Stimulated activated CD4-positive, alpha-beta T cell treated with anti-CD3 and anti-CD28 coated beads, TNF-alpha, amount 100 ng/mL, for 24 hours (primary cell): ENCODE data around the gene PRDM15.

Experiments
- DNase-seq, 3 experiments: peaks; one replicate each; pipeline ENCODE4 v3.0.0-alpha.2; 2020; ENCODE audit warnings: low read depth in 3 of 3

The PRDM15 gene

DNA sequence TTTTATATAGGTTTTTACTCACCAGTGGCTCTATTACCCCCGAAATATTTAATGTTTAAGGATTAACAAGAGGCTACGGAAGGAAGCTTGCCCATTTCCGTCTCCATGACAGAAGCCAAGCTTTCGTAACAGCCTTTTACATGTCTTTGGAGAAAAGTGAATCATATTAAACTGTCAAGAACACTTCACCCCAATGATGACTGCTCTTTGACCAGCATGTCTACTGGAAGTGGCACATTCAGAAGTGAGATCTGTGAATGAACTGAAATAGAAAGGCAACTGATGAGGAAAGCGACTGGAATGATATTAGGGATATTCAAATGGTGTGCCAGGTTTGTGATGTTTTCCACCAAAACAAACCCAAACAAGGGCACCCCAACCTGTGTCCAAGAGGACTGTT is 8.5 kb upstream of the PRDM15 start:
- no peak for DNase-seq

DNA sequence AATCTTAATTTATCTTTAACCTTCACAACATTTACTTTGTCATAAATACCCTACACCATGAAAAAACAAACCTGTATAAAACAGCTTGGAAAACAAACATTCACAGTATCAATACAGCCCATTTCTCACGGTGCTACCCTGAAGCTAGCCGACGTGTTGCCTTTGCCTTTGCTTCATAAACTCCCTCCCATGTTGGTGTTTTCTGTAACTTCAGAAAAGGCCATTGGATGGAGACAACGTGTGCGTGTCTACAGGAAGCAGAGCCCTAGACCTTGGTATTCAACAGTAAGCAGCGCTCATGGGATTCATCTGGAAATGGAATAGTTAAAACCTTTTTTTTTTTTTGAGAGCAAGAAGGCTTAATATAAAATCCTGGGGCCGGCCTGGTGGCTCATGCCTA is 7.2 kb upstream of the PRDM15 start:
- no peak for DNase-seq

DNA sequence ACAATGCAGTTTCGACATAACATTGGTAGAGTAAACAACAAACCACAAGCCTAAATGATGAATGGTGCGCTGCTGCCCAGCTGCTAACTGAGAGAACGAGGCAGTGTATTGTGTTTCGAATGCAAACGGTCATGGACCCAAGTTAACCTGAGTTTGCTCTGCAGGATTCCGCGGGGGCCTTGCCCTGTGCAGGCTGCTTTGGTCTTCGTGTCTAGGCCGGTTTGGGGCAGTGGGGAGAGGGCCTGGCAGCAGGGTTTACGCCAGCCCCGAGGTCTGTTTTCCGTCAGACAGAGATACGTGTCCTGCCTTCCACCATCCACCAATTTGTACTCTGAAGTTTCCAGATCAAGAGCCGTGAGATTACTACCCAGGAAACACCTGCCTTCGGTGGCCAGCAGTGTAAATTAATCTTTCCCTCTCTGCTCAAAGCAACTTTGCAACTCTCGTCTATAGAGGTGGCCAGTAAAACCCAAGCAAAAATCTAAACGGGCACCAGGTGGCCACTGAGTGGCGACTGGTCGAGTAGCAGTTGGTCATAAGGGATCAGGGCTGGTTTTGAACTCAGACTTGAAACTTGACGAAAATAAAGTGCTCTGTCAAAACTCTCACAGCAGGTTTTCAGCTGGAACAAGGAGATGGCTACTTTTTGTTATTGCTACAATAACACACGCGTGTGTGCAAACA is 6.3 kb upstream of the PRDM15 start:
- DNase-seq, result no peak

DNA sequence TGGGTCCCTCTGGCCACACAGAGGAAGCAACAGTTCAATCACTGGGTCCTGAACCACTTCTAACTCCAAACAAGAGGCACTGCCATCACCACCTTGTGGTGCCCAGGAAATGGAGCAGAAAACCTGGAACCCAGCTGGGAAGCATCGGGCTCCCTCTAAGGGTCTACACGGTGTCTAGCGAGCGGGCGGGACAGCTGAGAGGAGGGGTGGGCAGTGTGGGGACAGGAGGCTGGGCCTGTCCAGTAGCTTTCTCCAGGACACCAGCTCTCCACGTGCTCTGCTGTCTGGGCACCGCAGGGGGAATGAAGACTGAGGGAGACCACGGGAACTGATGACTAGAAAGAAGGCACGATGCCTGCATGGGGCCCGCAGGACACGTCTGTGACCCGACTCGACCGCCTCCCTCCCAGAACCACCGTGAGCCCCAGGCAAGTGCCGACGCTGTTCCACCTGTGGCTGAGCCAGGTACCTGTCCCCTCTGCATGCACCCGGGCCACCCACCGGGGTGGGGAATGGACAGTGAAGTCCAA is 5.4 kb upstream of the PRDM15 start:
- no peak for DNase-seq

DNA sequence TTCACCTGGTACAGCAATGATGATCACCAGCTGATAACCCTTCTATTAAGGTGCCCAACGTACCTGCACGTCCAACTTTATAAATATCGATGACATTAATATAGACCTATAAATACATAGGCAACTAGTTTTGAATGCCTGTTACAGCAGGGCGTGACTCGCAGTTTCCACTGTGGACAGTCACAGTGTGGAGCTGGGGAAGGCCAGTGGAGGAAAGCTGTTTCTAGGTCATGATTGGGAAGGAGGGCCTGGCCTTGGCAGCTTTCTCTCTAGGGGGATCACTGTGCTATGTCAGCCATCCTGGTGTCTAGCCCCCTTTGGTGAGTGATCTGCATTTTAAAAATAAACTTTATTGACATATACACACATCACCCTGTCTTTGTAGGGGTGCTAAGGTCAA is 4.4 kb upstream of the PRDM15 start:
- no peak for DNase-seq

DNA sequence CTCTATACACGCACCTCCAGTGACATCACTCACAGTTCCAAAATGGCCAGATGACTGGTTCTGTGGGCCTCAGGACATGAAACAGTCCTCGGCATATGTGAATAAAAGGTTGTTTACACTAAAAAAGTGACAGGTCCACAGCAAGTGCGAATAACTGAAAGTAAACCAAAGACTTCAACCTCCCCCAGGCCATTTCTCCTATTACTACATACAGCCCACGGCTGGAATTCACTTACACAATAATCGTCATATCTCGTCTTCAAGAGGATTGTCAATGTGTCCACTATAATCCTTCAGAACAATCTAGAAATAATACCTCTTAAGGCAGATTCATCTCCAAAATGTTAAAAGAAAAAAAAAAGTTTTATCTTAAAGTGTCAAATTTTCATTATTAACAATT is 1.9 kb upstream of the PRDM15 start:
- no peak for DNase-seq

DNA sequence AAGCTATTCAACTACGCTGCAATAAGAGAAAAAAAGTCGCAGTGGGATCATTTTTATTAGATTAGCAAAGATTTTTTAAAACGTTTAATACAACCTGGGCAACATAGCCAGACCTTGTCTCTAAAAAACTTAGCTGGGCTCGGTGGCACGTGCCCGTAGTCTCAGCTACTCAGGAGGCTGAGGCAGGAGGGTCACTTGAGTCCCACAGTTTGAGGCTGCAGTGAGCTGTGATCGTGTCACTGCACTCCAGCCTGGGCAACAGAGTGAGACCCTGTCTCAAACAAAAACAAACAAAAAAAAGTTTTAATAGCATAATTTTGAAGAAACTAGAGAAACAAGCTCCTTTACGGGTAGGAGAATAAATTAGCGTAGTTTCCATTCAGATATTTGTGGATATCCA is 1.0 kb upstream of the PRDM15 start:
- DNase-seq, result no peak

DNA sequence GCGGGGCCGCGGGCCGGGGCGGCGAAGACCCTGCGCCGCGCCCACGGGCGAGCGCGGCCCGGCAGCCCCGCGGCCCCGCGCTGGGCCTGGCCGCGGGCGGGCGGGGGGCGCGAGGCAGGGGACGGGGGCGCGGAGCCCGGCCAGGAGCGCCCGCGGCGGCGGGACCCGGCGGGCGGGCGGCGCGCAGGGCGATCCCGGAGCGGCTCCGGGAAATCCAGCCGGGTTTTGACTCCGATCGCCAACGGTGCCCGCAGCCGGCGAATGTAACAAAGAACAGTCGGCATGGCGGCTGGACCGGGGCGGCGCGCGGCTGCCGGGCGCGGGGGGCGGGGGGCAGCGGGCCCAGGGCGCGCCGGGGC is 334 bp downstream of the PRDM15 start:
- peak; percentile 46 to 74 (median 57) for DNase-seq

DNA sequence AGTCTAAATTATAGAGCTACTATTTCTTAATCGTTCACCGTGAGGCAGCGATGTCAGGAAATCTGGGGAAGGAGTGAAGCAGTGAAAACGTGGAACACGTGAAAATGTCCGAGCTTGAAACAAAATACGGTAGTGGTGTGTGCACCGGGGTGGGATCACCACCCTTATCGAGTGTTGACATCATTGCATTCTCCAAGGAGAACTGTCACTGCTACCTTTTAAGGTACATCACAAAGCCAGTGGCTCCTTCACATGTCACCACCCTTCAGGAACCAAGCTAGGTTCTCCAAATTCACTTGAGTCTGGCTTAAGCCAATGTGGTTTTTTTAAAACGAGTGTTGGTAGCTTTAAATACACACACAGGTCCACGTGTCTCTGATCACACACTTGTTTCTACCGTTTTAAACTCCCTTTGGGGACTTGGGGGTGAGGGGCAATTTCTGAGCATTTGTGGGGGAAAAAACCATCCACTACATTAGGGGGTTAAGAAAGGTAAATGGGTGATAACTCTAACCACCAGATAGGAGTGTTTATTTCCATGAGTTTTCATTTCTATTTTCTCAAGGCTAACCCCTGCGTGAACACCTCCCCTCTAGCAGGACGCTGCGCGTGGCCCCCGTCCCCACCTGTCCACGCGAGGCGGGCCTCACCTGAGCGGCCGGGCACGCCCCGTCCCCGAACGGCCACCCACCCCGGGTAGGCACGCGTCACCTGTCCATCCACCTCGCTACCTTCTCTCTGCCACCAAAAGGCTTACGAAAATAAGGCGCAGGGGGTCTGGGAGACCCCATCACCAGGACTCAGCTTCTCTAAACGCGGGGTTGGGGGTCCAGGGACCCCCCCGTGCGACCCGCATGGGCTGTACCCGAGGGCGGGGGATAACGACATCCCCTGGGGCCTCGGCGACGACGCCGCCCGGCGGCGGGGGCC is 978 bp downstream of the PRDM15 start:
- DNase-seq, result peak in 1 of 3 experiments; percentile 25

DNA sequence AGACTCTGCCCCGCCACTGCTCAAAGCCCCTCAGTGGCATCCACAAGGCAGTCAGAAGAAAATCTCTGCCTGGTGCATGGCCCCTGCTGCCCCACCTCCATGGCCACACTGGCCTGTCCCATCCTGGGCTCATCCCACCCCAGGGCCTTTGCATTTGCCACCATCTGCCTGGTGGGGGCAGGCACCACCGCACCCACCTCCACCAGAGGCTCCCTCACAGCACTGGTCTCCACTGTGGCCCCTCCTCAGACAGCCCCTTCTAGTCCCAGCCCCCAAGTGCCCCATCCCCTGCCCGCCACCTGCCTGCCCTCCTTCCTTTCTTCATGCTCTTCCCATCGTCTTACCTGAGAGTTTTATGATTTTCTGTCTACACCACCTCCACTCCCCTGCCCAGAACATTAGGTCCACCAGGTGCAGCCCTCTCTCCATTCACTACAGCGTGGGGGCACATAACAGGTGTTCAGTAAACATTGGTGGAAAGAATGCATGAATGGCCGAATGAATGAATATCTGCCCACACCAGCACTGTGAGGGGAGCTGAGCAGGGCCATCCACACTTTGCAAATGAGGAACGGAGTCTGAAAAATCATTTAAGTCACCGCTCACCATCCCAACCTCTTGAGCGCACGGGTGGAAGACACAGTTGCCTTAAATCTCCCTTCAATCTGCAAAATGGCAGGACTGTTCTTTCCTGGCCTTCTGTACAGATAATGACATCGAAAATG is 2.1 kb downstream of the PRDM15 start:
- DNase-seq, result no peak

DNA sequence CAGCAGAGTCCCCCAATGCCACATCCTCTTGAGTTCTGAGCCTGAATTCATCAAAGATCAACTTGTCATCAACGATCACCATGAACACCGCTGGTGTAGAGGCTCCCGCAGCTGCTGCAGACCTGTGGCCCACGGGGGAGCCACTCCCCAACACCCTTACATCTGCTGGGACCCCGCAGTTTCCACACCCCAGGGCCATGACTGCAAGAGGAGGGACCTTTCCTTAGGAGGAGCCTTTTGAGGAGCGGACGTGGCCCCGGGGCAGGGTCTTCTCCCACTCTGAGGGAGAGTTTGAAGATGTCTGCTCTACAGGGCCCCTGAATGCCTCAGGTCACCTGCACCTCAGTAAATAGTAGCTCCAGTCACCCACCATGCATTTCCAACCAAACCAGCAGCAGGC is 2.7 kb downstream of the PRDM15 start:
- DNase-seq, result no peak

DNA sequence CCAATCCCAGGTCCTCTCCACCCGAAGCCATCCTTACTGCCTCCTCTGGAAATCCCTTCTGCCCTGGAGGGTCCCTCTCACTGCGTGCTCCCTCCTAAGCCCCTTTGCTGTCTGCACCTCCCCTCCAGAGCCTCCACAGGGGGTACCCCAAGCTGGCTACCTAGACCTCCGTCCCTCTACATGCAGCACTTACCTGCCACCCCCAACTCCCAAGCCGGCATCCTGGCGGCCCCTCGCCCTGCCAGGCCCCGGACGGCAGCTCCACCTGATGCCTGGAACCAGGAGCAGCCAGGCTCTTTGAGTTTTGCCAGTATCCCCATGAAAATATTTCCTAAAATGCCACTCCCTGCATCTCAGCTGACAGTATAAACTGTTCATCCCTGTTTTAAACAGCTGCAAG is 4.1 kb downstream of the PRDM15 start:
- DNase-seq, result no peak

DNA sequence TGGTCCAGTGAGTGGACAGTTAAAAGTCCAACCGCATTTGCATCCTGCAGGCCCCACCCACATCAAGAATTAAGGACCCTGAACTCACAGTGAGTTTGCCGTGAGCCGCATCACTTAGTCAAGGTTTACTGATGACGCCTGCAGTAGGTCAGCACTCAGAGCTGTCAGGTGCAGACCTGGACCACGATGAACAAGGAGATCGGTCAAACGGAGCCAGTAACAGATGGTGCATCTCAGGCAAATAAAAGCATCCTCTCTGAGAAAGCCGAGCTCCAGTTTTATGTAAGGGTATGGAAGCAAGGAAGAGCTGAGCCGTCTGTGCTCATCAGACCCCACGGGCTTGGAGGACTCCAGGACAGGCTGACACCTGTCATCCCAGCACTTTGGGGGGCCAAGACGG is 4.5 kb downstream of the PRDM15 start:
- DNase-seq, result no peak

DNA sequence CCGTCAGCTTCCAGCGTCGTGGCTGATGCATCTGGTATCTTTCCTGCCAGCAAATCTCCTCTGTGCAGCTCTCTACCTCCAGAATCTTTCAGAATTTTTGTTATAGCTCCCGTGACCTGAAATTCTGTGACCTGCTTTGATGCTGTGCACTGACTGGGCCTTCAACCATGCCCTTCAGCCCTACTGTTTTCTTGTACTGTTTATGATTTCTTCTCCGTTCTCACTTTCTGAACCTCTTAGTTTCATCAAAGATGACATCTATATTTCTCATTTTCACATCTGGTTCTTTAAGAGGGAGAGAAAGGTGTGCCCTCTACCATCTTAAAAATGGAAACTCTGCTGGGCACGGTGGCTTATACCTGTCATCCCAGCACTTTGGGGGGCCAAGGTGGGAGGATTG is 5.7 kb downstream of the PRDM15 start:
- DNase-seq, result no peak

DNA sequence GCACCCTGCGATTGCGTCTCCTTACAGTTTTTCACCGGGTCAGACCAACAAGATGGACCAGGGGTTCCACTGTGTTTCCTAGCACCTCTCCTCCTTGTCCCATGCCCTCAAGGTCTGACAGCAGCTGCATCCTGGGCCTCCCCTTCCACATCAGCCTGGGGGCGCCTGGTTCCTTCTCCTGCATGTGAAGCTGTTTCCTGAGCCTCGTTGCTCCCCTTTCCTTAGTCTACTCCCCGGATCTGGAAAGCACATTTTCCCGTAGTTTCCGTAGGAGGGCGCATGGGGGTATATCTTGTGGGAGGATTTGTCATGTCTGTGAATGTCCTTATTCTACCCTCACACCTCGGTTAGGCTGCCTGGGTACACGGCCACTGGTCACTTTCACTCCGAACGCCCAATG is 6.1 kb downstream of the PRDM15 start:
- no peak for DNase-seq

DNA sequence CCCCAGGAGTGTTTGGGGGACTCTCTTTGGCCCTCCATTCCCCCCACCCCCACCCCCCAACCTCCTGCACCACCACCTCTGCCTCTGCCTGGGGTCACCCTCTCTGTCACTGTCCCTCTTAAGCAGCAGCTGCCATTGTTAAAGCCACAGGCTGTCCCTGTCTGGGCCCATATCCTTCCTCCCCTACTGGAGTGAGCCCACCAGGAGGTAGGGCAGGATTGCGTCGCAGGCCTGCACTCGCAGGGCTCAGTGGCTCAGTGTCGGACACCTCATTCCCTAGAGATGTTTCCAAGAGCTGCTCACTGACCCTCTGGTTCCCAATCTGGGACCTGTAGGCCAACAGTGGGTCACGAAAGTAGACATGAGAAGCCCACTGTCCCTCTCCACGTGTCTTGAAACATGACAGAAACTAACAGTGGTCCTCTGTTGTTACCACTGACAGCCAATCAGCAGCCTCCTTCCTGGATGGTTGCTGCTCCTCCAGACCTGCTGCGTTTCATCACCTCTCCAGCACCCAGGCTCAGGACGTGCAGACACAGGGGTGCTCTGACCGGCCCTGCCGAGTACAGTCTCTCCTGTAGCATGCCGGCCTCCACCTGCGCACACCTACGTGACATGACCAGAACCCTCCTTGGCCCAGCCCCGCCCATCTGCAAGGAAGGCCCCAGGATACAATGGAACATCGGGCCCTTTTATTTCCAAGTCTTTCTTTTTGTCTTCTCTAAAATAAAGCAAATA is 7.7 kb downstream of the PRDM15 start:
- no peak for DNase-seq

DNA sequence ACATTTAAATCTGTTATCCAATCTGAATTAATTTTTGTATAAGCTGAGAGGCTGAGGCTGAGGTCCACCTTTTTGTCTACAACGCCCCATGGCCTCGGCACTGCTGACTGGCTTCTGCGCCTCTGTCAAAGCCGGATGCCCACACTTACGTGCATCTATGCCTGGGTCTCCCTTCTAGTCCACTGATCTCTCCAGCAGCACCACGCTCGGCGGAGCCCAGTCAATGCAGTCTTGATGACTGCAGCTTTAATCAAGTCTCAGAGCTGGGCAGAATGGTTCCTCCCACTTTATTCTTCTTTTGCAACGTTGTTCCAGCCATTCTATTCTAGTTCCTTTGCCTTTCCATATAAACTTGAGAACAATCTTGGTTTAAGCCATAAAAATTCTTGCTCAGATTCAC is 9.4 kb downstream of the PRDM15 start:
- no peak for DNase-seq

DNA sequence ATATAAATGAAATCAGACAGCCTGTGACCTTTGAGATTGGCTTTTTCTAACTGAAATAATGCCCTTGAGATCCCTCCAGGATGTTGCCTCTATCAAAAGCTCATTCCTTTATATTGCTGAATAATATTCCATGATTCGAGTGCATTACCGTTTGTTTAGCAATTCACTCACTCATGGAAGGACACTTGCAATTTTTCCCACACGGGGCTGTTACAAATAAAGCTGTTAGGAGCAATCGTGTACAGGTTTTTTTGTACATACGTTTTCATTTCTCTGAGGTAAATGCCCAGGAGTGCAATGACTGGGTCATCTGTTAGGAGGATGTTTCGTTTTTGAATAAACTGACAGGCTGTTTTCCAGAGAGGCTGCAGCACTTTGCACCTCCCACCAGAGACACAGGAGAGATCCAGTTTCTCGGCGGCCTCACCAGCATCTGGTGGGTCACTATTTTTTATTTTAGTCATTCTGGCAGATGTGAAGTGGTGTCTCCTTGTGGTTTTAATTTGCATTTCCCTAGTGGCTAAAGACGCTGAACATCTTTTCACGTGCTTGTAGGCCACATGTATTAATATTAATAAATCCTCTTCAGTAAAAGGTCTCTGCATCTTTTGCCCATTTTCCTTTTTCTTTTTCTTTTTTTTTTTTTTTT is 11.0 kb downstream of the PRDM15 start:
- no peak for DNase-seq

DNA sequence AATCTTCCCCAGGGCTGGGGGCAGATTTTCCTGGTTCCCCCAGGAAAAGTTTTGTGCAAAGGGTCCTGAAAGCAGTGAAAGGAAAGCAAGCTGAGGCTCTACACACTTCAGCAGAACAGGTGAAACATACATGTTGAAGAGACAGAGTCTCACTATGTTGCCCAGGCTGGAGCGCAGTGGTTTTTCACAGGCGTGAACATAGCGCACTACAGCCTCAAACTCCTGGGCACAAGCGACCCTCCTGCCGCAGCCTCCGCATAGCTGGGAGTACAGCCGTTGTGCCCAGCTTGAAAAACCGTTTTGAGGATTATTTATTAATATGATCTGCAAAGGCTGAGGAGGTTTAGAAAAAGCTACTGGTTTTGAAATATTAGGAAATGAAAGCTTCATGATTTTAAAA is 11.8 kb downstream of the PRDM15 start:
- DNase-seq, result no peak

DNA sequence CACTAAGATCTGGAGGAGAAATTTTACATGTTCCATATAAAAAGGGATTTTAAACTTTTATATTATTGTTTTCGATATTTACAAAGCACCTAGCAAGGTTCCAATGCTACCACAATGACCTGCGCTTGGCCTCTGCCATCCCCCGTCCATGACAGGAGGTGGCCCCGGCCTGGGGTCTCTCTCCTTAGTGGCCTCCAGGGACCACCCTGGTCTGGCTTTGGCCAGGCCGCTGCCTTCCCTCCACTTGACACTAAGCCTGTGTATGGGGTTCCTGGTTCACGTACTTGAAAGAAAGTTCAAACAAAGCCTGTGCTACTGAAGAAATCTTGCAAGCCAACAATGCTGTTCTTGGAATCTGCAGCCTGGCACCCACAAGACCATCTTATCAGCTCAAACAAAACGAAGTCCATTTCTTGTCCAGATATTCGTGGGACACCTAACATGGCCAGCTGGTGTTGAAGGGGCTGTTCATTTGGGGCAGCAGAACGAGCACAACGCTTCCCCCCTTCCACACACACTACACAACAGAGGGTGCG is 12.8 kb downstream of the PRDM15 start:
- no peak for DNase-seq
